ENCODE measurements around the gene HPS4. TPM values are rescaled to one million over a fixed set of nuclear protein-coding genes. Genes with fewer than 3 reads are reported as not detected.

The HPS4 gene
- total and polyA plus RNA-seq, 8 donors, result 10.3 to 46.1 (median 24.3) TPM

GRCh38 chr22:26445577-26446275, 37.9 kb downstream of the HPS4 start:
- TF ChIP-seq CTCF (IDR thresholded peaks at IDR 0.05) (no peak), POLR2AphosphoS5 (IDR thresholded peaks at IDR 0.05) (no peak)
- DNase-seq, result peak in 1 of 2 donors; percentile 21
- no peaks in the 10 kb centered on the region for H3K9me3 ChIP-seq
- no peak overlapping the region for H3K27ac ChIP-seq
- H3K4me1 ChIP-seq, result peaks cover 0 to 15% (median 0%) of the 10 kb centered on the region in 4 donors
- 73 to 81% (median 79%) methylated on average over 15 of the region's 15 CpGs for WGBS, 5 donors
- H3K27me3 ChIP-seq, result no peaks in the 10 kb centered on the region
- no peak overlapping the region for H3K4me3 ChIP-seq
- intact Hi-C loops (cut with DNase I; ENCODE audit: low total_unique reads), result no loop called here
- peaks cover 0 to 27% (median 20%) of the 10 kb centered on the region in 4 donors for H3K36me3 ChIP-seq

GRCh38 chr22:26444777-26445176, 38.8 kb downstream of the HPS4 start:
- TF ChIP-seq EP300 (IDR thresholded peaks at IDR 0.05), result no peak
- TF ChIP-seq CTCF (IDR thresholded peaks at IDR 0.05), result no peak
- TF ChIP-seq POLR2AphosphoS5 (IDR thresholded peaks at IDR 0.05), result no peak
- no peak for TF ChIP-seq POLR2A (IDR thresholded peaks at IDR 0.05)
- H3K9me3 ChIP-seq, result no peaks in the 10 kb centered on the region
- peak in 1 of 2 donors; percentile 51 for DNase-seq
- H3K36me3 ChIP-seq, result peaks cover 0 to 17% (median 11%) of the 10 kb centered on the region in 4 donors
- H3K27ac ChIP-seq, result no peak overlapping the region
- H3K27me3 ChIP-seq, result no peaks in the 10 kb centered on the region
- intact Hi-C loops (cut with DNase I; ENCODE audit: low total_unique reads), result no loop called here
- WGBS, 5 donors, result 63 to 85% (median 77%) methylated on average over 8 of the region's 8 CpGs
- H3K4me1 ChIP-seq, result peaks cover 0 to 15% (median 0%) of the 10 kb centered on the region in 4 donors
- no peak overlapping the region for H3K4me3 ChIP-seq

GRCh38 chr22:26443901-26444690, 39.5 kb downstream of the HPS4 start:
- Histone ChIP-seq H3K27ac (no peak overlapping the region), H3K4me3 (no peak overlapping the region), H3K9me3 (no peaks in the 10 kb centered on the region), H3K4me1 (peaks cover 0 to 17% (median 1%) of the 10 kb centered on the region in 4 donors), H3K36me3 (peaks cover 0 to 14% (median 9%) of the 10 kb centered on the region in 4 donors), H3K27me3 (no peaks in the 10 kb centered on the region)
- DNase-seq, result no peak
- TF ChIP-seq POLR2A (IDR thresholded peaks at IDR 0.05) (no peak), CTCF (IDR thresholded peaks at IDR 0.05) (no peak), EP300 (IDR thresholded peaks at IDR 0.05) (no peak), POLR2AphosphoS5 (IDR thresholded peaks at IDR 0.05) (no peak)
- 88 to 92% (median 90%) methylated on average over 16 of the region's 16 CpGs for WGBS, 5 donors
- intact Hi-C loops (cut with DNase I; ENCODE audit: low total_unique reads), result no loop called here

- Histone ChIP-seq H3K4me3 (no peak overlapping the region), H3K36me3 (peaks cover 0 to 14% (median 9%) of the 10 kb centered on the region in 4 donors), H3K27me3 (no peaks in the 10 kb centered on the region), H3K9me3 (no peaks in the 10 kb centered on the region), H3K4me1 (peaks cover 2 to 23% (median 13%) of the 10 kb centered on the region in 4 donors), H3K27ac (no peak overlapping the region)
- no peak for DNase-seq
- intact Hi-C loops (cut with DNase I; ENCODE audit: low total_unique reads), result no loop called here
- no peak for TF ChIP-seq EP300 (IDR thresholded peaks at IDR 0.05)
- TF ChIP-seq POLR2AphosphoS5 (IDR thresholded peaks at IDR 0.05), result no peak
- TF ChIP-seq CTCF (IDR thresholded peaks at IDR 0.05), result no peak
- TF ChIP-seq POLR2A (IDR thresholded peaks at IDR 0.05), result no peak
- 89 to 94% (median 90%) methylated on average over 4 of the region's 4 CpGs for WGBS, 5 donors
Measured at GRCh38 chr22:26442086-26442756, 41.4 kb downstream of the HPS4 start.

Data from stomach (tissue), 9 donors.